Measurements from ENCODE around the gene DDOST.

Gene DDOST

GRCh38 chr1:20661207-20662109 is at the start of gene DDOST:
Gene DDOST, minus strand, starts transcription at chr1:20661369. Its CDS starts 19 bp downstream, at chr1:20661350.
- peak; percentile 95 for DNase-seq

GRCh38 chr1:20710469-20711284 is 49.5 kb upstream of the DDOST start:
- DNase-seq = no peak

- no peak for DNase-seq
Observed at GRCh38 chr1:20709868-20710267, 48.7 kb upstream of the DDOST start.

DNA sequence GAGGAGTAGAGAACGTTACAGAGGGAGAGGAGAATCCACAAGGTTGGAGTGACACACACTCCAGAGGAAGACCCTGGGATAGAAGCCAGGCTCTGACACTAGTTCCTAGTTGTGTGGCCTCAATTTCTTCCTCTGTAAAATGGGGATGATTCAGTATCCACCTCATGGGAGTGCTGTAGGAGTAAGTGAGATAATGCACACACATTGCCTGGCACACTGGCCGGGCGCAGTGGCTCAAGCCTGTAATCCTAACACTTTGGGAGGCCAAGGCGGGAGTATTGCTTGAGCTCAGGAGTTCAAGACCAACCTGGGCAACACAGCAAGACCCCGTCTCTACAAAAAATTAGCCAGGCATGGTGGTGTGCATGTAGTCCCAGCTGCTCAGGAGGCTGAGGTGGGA is 47.7 kb upstream of the DDOST start:
- no peak for DNase-seq

GRCh38 chr1:20708057-20708456 is 46.9 kb upstream of the DDOST start:
- DNase-seq = no peak

- DNase-seq = no peak
Observed at GRCh38 chr1:20706841-20707240, 45.7 kb upstream of the DDOST start.

DNA sequence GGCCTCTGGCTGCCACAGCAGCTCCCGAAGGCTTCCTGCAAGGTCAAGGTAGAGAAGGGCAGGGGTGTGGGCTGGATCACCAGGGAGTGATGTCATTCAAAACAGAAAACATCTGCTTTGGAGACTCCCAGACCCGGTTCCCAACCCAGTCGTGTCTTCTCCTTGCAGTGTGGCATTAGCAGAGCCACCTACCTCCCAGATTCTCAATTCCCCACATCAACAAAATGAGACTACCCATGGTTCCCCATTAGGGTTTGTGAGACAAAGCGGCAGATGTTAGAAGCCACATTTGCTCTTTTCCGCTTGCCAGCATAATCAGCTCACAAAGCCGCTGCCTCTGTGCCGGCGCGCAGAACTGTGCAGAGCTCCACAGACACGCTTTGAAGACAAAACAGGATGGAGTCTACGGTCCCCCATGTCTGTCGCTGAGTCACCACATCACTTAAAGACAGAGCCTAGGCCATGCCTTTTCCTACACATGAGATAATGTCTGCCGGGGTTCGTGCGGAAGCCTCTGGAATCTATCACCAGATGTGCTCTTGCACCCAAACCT is 44.1 kb upstream of the DDOST start:
- no peak for DNase-seq

DNA sequence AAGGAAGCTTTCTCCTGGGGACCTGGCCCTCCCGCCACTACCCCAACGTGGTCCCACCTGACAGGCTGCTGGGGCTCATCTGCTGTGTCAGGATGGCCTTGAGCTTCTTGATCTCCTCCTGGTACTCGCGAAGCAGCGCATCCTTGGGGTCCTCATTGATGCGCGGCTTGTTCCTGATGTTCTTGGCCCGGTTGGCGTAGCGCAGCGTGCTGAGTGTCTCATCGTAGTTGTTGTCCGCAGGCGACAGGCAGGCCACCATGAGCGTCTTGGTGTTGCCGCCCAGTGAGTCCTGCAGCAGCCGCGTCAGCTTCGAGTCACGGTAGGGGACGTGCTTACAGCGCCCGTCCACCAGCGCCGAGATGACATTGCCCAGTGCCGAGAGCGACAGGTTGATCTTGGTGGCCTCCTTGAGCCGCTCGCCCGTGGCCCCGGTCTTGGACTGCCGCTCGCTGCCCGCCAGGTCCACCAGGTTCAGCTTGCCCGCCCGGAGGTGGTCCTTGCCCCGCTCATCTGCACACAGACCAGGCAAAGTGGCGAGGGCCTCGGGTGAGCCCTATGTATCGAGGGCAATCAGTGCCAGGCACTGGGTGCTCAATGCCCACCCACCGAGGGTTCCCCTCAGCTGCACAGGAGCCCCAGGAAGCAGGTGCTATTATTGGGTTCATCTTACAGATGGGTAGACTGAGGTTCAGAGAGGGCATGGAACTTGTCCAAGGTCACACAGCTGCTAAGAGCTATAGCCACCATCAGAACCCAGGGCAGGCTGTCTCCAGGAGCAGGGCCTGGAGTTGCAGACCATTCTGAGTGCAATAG is 43.4 kb upstream of the DDOST start:
- no peak for DNase-seq

GRCh38 chr1:20703124-20703756 is 42.1 kb upstream of the DDOST start:
- no peak for DNase-seq

- no peak for DNase-seq
Observed at GRCh38 chr1:20702416-20702815, 41.2 kb upstream of the DDOST start.

DNA sequence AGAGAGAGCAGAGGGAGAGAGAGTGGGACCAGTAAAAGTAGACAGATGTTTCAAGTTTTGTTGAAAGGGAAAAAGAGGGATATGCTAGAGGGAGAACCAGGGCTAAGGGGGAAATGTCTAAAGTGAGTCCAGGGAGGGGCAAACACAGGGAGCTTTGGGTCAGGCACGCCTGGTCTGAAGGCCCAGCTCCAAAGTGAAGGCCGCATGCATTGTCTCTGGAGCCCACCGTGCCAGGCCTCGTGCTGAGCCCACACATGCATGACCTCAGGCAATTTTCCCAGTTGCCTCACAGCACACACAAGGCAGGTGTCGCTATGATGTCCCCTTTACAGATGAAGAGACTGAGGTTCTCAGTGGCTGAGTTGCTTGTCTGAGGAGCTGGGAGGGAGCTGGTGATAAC is 40.7 kb upstream of the DDOST start:
- no peak for DNase-seq

DNA sequence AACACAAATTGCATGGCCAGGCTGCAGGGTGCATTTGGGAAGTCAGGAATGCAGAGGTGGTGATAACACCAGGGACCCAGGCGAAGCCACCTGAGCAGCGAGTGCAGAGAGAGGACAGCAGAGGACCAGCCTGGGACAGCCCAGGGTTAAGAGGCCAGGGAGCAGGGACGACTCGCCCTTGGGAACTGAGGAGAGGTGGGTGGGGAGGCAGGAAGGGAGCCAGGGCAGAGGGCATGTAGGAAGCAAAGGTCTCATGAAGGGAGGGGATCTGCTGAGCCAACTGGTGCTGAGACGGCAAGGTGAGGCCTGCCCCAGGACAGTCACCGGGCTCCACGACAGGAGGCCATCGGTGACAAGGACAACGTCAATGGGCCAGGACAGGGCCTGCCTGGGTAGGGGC is 40.3 kb upstream of the DDOST start:
- no peak for DNase-seq

DNA sequence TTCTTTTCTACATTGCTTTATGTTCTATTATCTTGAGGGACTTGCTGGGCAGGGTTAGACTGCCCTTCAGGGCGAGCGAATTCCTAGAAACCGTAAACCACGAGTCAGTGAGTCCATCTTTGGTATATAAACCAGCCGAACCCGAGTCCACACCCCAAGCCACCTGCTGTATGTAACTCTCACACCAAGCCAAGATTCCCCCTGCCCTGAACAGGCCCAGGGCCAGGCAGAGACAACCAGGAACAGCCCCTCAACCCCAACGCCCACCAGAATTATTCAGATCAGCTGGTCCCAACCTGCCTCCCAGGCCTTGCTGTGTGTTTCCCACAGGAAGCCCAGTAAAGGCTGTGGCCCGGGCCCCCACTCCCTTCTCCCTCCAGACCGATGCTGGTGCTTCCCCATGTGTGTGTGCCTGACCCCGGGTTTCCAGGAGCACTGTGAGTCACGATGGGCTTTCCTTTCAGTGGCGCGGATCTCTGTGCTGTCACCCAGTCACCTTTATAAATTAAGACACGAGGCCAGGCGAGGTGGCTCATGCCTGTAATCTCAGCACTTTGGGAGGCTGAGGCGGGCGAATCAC is 39.6 kb upstream of the DDOST start:
- DNase-seq = no peak

DNA sequence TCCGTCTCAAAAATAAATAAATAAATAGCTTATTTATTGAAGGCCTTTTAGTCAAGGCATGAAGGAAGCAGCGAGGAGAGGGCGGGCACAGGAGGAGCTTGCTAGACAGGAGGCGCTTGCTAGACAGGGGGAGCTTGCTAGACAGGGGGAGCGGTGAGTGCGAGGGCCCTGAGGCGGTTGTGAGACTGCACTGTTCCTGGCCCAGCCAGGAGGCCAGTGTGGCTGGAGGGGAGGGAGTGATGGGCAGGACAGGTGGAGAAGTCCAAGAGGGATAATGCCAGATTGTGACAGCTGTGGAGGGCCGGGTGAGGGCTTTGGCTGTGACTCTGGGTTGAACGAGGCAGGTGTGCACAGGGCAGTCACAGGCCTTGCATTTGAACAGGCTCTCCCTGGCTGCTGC is 38.4 kb upstream of the DDOST start:
- no peak for DNase-seq

DNA sequence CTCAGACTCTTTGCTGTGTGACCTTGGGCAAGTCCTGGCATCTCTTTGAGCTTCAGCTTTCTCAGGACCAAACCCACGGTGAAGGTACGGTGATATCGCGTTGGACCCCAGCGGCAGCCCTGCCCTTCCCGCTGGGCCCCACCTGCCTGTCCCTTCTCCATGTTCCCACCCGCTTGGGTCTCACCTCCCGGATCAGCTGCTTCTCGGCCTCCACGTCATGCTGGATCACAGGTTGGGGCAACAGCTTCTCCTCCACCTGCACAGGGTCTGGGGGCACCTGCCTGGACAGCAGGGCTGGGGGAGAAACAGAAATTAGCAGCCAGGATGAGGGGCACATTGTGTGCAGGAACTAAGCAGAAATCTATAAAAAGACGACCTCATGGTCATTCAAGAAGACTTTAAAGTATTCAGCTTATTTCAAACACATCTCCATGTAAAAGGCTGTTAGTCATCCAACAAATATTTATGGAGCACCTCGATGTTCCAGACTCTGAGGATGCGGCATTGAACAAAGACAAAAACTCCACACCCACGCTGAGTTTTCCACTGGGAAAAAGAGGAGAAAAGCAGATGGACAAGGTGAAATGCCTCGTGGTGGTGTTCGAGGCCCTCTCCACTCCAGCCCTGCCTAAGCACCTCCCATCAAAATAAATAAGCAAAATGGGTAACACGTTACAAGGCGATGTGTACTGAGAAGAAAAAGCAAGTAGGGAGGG is 37.2 kb upstream of the DDOST start:
- DNase-seq = no peak

DNA sequence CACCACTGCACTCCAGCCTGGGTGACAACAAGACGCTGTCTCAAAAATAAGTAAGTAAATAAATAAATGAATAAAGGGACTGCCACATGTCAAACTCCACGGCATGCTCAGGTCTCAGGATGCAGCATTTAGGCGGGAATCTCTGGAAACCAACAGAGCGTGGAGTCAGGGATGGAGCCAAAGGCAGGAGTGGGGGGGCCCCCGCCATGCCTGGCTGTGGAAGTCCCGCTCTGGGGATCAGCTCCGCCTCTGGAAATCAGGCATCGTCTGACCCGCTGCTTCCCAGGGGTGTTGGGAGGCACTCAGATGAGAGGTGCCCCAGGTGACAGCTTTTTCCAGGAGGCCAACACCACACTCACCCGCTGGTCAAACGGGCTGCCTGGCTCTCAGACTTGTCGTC is 36.4 kb upstream of the DDOST start:
- no peak for DNase-seq

DNA sequence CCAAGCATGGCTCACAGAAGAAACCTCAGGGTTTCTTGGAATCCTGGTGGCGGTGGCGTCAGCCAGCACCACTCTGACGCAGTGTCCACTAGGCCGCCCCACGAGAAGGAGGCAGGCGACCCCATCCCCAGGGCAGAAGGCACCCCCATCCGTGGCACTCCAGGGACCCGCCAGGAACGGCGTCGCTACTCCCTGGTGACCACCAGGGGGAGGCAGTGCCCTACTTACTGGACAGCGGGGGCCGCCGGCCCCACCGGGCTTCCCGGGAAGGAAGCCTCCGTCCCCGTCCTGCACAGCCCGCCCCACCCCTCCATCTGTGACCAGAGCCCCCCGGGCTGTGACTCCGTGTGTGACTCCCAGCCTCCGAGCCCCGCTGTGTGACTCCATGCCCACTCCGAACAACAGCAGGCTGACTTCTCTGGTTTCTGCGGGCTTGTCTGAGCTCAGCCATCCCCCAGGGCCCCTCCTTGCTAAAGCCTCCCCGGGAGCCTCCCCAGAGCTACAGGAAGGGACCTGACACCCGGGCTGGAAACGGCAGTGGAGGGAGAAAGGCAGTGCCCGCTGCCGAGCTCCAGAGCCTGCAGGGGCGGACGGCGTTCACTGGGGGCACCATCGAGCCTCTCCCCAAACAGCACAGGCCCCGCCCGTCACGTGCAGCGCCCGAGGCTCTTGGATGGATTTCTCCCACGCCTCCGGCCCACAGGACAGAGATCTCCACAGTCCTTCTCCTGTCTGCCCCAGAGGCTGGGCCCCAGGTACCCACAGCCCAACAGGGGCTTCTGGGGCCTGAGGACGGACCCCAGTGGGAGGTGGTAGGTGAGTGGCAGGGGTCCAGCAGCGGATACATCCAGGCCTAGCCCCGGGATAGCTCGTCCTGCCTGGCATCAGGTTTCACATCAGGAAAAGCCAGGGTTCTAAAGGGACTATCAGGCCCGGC is 35.5 kb upstream of the DDOST start:
- DNase-seq = peak; percentile 90

DNA sequence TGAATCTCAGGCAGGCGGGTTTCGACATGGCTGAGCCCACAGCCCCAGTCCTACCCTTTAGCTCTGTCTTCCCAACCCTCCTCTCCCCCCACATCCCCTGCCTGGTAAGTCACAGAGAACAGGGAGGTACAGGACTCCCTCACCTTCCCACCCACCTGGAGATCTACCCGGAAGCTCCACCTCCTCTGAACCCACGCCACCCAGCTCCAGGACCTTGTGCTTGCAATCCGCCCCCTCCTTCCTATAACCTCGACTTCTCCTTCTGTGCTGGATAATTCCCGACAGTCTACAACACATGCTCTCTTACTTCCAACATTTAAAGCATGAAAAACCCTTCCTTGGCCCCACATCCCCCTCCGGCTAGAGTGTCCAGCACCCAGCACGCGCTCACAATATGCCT is 34.3 kb upstream of the DDOST start:
- DNase-seq = no peak

DNA sequence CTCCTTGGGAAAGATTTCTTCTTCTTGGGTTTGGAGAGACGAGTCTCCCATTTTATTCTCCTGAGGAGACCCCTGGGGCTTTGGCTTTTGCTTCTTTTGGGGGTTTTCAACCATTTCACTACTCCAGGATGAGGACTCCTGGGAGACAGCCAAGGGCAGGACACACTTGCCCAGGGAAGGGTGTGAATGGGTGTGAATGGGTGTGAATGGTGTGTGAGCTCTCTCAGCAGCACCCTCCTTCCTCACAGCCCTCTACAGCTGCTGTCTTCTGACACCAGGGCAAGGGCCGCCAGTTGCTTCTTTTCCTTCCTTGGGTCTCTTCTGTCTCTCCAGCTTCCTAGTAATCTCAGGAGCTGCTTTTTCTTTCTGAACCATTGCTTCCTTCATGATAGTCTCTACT is 32.5 kb upstream of the DDOST start:
- DNase-seq = no peak

DNA sequence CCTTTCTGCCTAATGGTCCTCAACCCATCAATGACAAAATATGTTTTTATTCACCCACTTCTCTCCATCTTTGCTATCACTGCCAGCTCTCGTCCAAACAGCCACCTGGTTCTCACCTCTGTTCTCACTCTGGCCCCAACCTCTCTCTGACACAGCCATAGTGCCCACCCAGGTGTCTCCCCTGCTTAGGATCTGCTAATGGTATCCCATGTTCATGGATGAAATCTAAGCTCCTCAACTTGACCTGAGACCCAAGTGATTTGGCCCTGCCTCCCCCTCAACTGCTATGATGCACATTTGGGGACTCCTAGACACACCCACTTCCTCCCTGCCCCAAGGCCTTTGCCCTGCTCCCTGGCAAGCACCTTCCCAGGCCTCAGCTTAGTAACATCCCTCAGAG is 30.7 kb upstream of the DDOST start:
- no peak for DNase-seq

All from activated CD8-positive, alpha-beta memory T cell treated with anti-CD3 and anti-CD28 coated beads for 24 hours (primary cell).